ENCODE measurements around the gene LMO3. TPM values are rescaled to one million over a fixed set of nuclear protein-coding genes. Genes with fewer than 3 reads are reported as not detected.
A peak's percentile ranks its signal among the peaks of the same experiment; 100 is the strongest.

The LMO3 gene
- total RNA-seq, 2 donors from 2014 or later: 46.2 to 67.2 TPM

DNA sequence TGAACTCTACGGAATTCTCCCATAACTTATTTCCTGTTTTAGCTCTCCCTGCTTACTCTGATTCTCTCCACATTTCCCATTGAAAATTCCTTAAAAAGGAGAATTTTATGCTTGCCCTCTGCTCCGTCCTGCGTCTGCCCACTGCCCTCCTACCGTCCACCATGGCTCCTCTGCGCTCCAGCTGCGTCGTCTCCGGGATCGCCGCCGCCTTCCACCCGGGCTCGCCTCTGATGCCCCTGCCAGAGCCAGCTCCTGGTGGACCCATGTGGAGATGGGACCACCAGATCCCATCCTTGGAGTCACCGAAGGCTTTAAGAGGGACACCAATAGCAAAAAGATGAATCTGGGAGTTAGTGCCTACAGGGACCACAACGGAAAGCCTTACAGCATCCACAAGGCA is 92.7 kb downstream of the LMO3 start:
- Histone ChIP-seq H3K27ac (no peak overlapping the region), H3K4me3 (no peak overlapping the region), H3K27me3 (no peaks in the 10 kb centered on the region), H3K36me3 (replicated peaks in 1 of 2; ENCODE audit: insufficient read depth in 1 of 2, low read depth in 2 of 2) (no peaks in the 10 kb centered on the region), H3K4me1 (no peaks in the 10 kb centered on the region), H3K9me3 (no peaks in the 10 kb centered on the region)
- intact Hi-C loops (cut with DNase I): no loop called here
- TF ChIP-seq, protein P1, sequence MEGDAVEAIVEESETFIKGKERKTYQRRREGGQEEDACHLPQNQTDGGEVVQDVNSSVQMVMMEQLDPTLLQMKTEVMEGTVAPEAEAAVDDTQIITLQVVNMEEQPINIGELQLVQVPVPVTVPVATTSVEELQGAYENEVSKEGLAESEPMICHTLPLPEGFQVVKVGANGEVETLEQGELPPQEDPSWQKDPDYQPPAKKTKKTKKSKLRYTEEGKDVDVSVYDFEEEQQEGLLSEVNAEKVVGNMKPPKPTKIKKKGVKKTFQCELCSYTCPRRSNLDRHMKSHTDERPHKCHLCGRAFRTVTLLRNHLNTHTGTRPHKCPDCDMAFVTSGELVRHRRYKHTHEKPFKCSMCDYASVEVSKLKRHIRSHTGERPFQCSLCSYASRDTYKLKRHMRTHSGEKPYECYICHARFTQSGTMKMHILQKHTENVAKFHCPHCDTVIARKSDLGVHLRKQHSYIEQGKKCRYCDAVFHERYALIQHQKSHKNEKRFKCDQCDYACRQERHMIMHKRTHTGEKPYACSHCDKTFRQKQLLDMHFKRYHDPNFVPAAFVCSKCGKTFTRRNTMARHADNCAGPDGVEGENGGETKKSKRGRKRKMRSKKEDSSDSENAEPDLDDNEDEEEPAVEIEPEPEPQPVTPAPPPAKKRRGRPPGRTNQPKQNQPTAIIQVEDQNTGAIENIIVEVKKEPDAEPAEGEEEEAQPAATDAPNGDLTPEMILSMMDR (IDR thresholded peaks at IDR 0.05): no peak
- TF ChIP-seq POLR2A (IDR thresholded peaks at IDR 0.05): no peak
- DNase-seq (no peak), ATAC-seq (no peak)
- WGBS, 2 donors: 95 to 96% methylated on average over 15 of the region's 15 CpGs

GRCh38 chr12:16509411-16509810 is 96.6 kb downstream of the LMO3 start:
- no peaks in the 10 kb centered on the region for H3K27me3 ChIP-seq
- TF ChIP-seq, protein P1 (IDR thresholded peaks at IDR 0.05): no peak
- TF ChIP-seq POLR2A (IDR thresholded peaks at IDR 0.05): no peak
- H3K27ac ChIP-seq: no peak overlapping the region
- no peaks in the 10 kb centered on the region for H3K9me3 ChIP-seq
- H3K4me3 ChIP-seq: no peak overlapping the region
- DNase-seq (no peak), ATAC-seq (no peak)
- H3K36me3 ChIP-seq (replicated peaks in 1 of 2; ENCODE audit: insufficient read depth in 1 of 2, low read depth in 2 of 2): no peaks in the 10 kb centered on the region
- intact Hi-C loops (cut with DNase I): no loop called here
- no peaks in the 10 kb centered on the region for H3K4me1 ChIP-seq
- WGBS, 2 donors: 50 to 55% methylated on average over 2 of the region's 2 CpGs

GRCh38 chr12:16506394-16506793 is 99.6 kb downstream of the LMO3 start:
- Histone ChIP-seq H3K4me3 (no peak overlapping the region), H3K4me1 (no peaks in the 10 kb centered on the region), H3K9me3 (no peaks in the 10 kb centered on the region), H3K27ac (no peak overlapping the region), H3K36me3 (replicated peaks in 1 of 2; ENCODE audit: insufficient read depth in 1 of 2, low read depth in 2 of 2) (no peaks in the 10 kb centered on the region), H3K27me3 (no peaks in the 10 kb centered on the region)
- no peak for DNase-seq
- intact Hi-C loops (cut with DNase I): no loop called here
- ATAC-seq: no peak
- TF ChIP-seq, protein P1 (IDR thresholded peaks at IDR 0.05): no peak
- no peak for TF ChIP-seq POLR2A (IDR thresholded peaks at IDR 0.05)

- H3K4me1 ChIP-seq: peaks cover 5% of the 10 kb centered on the region
- TF ChIP-seq POLR2A (IDR thresholded peaks at IDR 0.05): no peak
- TF ChIP-seq, protein P1 (IDR thresholded peaks at IDR 0.05): no peak
- WGBS, 2 donors: 80 to 86% methylated on average over 1 of the region's 1 CpG
- H3K27ac ChIP-seq: no peak overlapping the region
- H3K4me3 ChIP-seq: no peak overlapping the region
- no peaks in the 10 kb centered on the region for H3K36me3 ChIP-seq (replicated peaks in 1 of 2; ENCODE audit: insufficient read depth in 1 of 2, low read depth in 2 of 2)
- no peaks in the 10 kb centered on the region for H3K9me3 ChIP-seq
- intact Hi-C loops (cut with DNase I): no loop called here
- DNase-seq: no peak
- ATAC-seq: no peak
- no peaks in the 10 kb centered on the region for H3K27me3 ChIP-seq
These were observed 101.8 kb downstream of the LMO3 start for GRCh38 chr12:16504200-16504599.

GRCh38 chr12:16499611-16500010 is 106.4 kb downstream of the LMO3 start:
- WGBS, 2 donors: 28 to 30% methylated on average over 7 of the region's 7 CpGs
- Histone ChIP-seq H3K4me3 (no peak overlapping the region), H3K4me1 (peaks cover 5% of the 10 kb centered on the region), H3K36me3 (replicated peaks in 1 of 2; ENCODE audit: insufficient read depth in 1 of 2, low read depth in 2 of 2) (no peaks in the 10 kb centered on the region), H3K9me3 (no peaks in the 10 kb centered on the region), H3K27ac (peak overlapping the region in 1 of 4 donors; percentile 18), H3K27me3 (no peaks in the 10 kb centered on the region)
- TF ChIP-seq, protein P1 (IDR thresholded peaks at IDR 0.05): no peak
- TF ChIP-seq POLR2A (IDR thresholded peaks at IDR 0.05): no peak
- no peak for DNase-seq
- ATAC-seq: no peak
- intact Hi-C loops (cut with DNase I): no loop called here

Measured in body of pancreas (tissue), 4 donors.